ENCODE data around the gene RPGRIP1L.
A peak's percentile ranks its signal among the peaks of the same experiment; 100 is the strongest.

The RPGRIP1L gene

GRCh38 chr16:53559270-53559951, 144.2 kb downstream of the RPGRIP1L start:
- DNase-seq (ENCODE audit: low read depth in 2 of 3, low spot score in 1 of 3), result no peak

- no peak for DNase-seq (ENCODE audit: low read depth in 2 of 3, low spot score in 1 of 3)
These were observed 144.9 kb downstream of the RPGRIP1L start for GRCh38 chr16:53558710-53559109.

- no peak for DNase-seq (ENCODE audit: low read depth in 2 of 3, low spot score in 1 of 3)
These were observed 147.1 kb downstream of the RPGRIP1L start for GRCh38 chr16:53556521-53556920.

GRCh38 chr16:53549970-53550690, 153.5 kb downstream of the RPGRIP1L start:
- DNase-seq (ENCODE audit: low read depth in 2 of 3, low spot score in 1 of 3), result peak; percentile 15 to 39 (median 36)

Data from stimulated activated CD4-positive, alpha-beta T cell treated with anti-CD3 and anti-CD28 coated beads, Interleukin-12 subunit alpha, Interleukin-12 subunit beta, amount 100 ng/mL, for 48 hours (primary cell).